NB4 (cell line): ENCODE data around the gene GPS2.

ENCODE experiments used
- DNase-seq: peaks from one replicate; pipeline ENCODE4 v3.0.0; 2010; ENCODE audit warnings: low read depth
- H3K4me3 ChIP-seq: one replicate; pipeline ENCODE4 v1.5.1; 2011; ENCODE audit warnings: mild to moderate bottlenecking, low read depth, low read length, moderate library complexity
- MYC ChIP-seq: IDR thresholded peaks from 2 replicates; pipeline ENCODE4 v1.6.1; 2011; ENCODE audit warnings: low read depth, low read length
- POLR2A ChIP-seq: IDR thresholded peaks from 2 replicates; pipeline ENCODE4 v1.6.1; 2011; ENCODE audit warnings: mild to moderate bottlenecking; ENCODE audit not compliant: insufficient read length; ENCODE audit errors: extremely low read depth
- TF ChIP-seq, protein P1 (sequence below): IDR thresholded peaks from one replicate; pipeline ENCODE4 v1.5.1; 2012; ENCODE audit warnings: low read depth, low read length
- TF ChIP-seq, protein P2 (sequence below): IDR thresholded peaks from 2 replicates; pipeline ENCODE4 v1.6.1; 2011; ENCODE audit warnings: low read depth, low read length

GPS2 gene

DNA sequence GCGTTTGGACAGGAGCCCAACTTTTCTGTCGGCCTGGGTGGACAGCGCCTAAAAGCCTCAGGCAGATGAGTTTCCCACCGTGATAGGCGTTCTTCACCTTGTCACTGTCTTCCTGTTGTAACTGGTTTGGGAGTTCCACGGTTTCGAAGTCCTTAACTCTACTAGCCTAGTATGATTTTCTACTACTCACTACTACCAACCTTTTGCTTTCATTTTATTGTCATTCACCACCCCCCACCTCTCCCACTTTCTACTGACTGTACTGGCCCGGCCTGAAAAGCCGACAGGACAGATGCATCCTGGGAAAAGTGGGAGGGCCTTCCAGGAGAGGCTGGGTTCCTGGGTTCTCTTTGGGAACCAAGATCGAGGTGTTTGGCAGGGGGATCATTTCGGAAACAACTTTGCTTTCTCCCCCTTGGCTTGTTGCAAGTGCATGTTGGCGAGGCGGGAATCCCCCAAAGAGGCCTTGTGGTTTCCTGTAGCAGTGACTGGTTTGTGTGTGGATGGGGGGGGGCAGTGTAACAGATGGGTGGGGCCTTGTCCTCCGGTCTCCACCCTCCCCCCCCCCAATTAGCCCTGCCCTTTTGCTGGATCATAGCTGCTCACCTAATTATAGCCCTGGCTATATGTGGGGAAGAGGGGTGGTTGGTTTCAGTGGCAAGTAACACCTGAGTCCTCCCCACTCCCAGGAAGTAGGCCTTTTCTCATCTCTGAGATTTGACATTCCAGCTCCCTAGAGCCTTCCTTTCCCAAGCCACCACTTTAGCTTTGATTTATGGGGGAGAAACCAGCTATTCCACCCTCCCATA lies 6.3 kb downstream of the GPS2 start:
- H3K4me3 ChIP-seq = peak overlapping the region; percentile 99
- peak; percentile 84 for DNase-seq
- peak; percentile 14 for TF ChIP-seq POLR2A
- TF ChIP-seq, protein P1, sequence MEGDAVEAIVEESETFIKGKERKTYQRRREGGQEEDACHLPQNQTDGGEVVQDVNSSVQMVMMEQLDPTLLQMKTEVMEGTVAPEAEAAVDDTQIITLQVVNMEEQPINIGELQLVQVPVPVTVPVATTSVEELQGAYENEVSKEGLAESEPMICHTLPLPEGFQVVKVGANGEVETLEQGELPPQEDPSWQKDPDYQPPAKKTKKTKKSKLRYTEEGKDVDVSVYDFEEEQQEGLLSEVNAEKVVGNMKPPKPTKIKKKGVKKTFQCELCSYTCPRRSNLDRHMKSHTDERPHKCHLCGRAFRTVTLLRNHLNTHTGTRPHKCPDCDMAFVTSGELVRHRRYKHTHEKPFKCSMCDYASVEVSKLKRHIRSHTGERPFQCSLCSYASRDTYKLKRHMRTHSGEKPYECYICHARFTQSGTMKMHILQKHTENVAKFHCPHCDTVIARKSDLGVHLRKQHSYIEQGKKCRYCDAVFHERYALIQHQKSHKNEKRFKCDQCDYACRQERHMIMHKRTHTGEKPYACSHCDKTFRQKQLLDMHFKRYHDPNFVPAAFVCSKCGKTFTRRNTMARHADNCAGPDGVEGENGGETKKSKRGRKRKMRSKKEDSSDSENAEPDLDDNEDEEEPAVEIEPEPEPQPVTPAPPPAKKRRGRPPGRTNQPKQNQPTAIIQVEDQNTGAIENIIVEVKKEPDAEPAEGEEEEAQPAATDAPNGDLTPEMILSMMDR = no peak

DNA sequence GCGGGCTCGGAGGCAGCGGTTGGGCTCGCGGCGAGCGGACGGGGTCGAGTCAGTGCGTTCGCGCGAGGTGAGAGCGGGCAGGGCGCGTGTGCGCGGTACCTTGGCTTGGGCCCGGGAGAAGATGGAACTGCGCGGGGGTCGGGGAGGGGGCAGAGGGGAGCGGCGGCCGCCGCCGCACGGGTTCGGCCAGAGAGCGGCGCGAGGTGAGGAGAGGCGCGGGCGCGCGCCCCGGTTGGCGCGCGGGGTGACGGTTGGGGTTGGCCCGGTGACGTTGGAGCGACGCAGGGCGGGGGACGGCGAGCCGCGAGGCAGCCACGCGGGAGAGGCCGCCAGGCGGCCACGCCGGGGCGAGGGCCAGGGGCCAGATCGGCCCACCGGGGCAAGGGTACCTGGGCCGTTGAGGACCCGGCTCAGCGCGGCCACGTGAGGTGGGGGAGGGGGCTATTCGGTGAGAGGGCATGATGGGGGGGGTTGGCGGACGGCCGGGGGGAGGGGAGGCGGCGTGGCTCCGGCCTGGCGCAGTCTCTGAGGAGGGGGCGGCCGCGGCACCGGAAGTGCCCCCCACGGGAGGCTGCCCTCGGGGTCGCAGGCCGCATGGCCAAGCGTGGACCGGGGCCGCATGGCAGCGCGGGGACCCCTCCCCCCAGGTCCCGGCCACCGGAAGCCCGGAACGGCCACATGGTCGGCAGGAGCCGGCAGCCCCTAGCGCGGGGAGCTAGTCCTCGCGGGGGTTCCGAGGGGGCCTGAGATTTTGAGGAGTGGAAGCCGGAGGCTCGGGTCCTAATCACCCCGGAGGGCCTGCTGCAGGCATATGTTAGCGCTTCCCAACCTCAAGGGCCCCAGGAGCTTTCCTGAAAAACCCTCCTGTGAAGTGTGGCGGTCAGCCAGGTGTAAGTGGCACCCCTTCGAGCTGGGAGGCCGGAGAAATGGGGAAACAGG lies 7.2 kb downstream of the GPS2 start:
- peak; percentile 53 for DNase-seq
- TF ChIP-seq, protein P2, sequence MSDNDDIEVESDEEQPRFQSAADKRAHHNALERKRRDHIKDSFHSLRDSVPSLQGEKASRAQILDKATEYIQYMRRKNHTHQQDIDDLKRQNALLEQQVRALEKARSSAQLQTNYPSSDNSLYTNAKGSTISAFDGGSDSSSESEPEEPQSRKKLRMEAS = peak; percentile 87
- peak; percentile 92 for TF ChIP-seq MYC
- no peak for TF ChIP-seq POLR2A
- H3K4me3 ChIP-seq = peak overlapping the region; percentile 99

DNA sequence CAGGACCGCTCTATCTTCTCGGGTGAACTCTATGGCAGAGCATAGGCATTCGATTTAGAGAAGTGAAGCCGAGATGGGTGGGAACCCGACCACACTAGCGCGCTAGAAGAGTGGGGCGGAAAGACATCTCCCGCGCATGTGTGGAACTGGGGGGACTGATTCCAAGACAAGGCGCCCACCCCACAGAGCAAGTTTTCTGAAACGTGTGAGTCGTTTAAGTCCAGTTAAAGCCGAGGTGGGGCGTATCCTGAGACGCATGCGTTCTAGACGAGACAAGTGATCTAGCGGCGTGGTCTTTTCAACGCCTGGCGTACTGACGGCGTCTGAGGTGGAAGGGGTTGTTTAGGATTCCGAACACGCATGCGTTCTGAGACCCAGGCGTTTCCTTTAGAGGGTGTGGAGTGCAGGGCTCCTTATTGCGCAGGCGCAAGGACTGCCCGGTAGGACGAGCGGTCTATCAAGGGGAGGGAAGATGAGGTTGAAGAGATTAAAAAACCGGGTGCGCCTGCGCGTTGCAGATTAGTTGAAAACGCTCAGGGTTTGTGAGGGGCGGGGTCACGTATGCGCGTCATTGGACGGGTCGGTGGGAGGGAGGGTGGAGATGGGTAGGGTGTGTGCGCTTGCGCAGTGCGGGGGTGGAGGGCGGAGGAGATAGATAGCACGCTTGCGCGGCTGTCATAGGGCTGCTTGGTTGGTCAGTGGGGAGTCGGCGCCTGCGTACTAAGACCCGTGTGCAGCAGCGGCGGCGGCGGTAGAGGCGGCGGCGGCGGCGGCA lies 8.1 kb downstream of the GPS2 start, which contains the start of gene EIF5A:
TSS of gene EIF5A (plus strand) at position 718 of the 775 bp plus-strand sequence. CDS start 2,008 bp downstream, outside the sequence.
- H3K4me3 ChIP-seq = peak within 1 kb of the TSS; percentile 99
- peak; percentile 97 for DNase-seq
- TF ChIP-seq POLR2A (peak; percentile 58), MYC (peak; percentile 60)
- TF ChIP-seq, protein P2 = peak; percentile 79
- TF ChIP-seq, protein P1 = no peak

DNA sequence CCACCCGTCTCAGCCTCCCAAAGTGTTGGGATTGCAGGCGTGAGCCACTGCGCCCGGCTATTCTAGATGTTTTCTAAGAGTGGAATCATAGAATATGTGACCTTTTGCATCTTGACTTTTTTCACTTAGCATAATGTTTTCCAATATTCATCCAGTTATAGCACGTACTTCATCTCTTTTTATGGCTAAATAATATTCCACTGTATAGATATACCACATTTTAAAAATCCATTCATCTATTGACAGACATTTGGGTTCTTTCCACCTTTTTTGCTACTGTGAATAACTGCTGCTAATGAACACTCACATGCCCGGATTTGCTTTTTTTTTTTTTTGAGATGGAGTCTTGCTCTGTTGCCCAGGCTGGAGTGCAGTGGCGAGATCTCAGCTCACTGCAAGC lies 11.0 kb downstream of the GPS2 start:
- TF ChIP-seq POLR2A (no peak), MYC (no peak)
- TF ChIP-seq, protein P2 = no peak
- TF ChIP-seq, protein P1 = no peak
- H3K4me3 ChIP-seq = no peak overlapping the region
- no peak for DNase-seq

DNA sequence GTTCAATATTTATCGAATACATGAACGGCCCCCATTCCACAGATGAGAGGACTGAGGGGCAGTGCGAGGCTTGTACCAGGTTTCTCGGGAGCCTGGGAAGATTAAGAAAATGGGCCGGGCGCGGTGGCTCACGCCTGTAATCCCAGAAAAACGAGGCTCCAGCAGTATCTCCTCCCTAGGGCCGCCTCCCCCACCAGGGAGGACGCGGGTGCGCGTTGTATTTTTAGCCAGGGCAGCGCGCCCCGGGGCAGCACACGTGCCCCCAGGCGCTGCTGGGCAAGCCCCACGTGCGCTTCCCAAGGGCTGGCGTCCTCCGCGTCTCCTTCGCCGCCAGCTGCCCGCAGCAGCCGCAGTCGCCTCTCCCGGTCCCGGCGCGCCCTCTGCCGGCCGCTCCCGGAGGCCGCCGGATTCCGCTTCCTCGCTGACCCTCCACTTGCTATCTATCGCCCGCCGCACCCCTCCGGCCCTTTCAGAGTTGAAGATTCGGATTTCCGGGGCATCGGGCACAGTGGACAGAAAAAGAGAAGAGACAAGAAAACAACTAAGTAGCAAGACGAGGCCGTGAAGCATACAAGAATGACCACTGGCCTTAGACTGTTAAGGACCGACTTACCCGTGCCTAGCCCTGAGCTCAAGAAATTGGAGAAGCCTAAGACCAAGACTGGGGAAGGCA lies 18.8 kb downstream of the GPS2 start:
- TF ChIP-seq, protein P2 = peak; percentile 97
- TF ChIP-seq POLR2A (no peak), MYC (peak; percentile 97)
- TF ChIP-seq, protein P1 = peak; percentile 60

More for the DNA sequence above, 18.8 kb downstream of the GPS2 start:
- peak; percentile 85 for DNase-seq
- no peak overlapping the region for H3K4me3 ChIP-seq
